ENCODE results near the gene MRPS6.

Gene MRPS6

DNA sequence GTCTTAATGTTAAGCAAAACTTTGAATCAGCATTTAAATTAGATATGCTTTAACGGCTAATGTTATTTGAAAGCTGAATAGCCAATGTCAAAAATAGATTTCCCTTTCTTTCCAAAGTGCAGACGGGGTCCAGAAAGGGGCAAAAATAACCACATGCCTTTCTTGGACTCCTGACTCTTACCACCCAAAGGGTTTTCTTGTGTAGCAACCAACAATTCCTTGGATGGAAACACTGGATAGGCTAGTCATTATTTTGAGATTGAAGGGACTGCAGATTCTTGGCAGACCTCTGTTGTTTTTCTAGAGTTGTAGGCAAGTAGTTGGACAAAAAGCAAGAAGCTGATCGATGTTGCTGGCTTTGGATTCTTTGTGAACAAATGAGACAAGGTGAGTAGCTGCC is 107.0 kb downstream of the MRPS6 start:
- DNase-seq (ENCODE audit: low read depth in 2 of 2) = no peak

- DNase-seq (ENCODE audit: low read depth in 2 of 2) = no peak
Measured at GRCh38 chr21:34180826-34181359, 107.5 kb downstream of the MRPS6 start.

- no peak for DNase-seq (ENCODE audit: low read depth in 2 of 2)
Measured at GRCh38 chr21:34181431-34182039, 108.2 kb downstream of the MRPS6 start.

DNA sequence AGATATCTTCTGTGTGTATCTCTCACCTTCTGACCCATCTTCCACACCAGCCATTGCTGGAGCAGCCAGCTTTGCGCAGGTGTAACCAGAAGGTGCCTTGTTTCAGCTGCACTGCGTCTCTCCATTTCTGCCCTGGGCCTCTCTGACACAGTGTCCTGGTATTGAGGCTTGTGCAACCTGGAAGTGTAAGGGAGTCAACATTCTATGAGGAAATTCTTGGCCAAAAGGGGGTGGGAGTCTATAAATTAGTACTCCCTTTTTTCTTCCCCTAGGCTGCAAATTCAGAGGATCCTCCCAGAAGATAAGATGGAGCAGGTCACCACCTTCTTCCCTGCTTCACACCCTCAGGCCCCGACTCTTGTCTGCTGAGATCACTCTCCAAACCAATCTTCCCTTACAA is 109.1 kb downstream of the MRPS6 start:
- DNase-seq (ENCODE audit: low read depth in 2 of 2) = no peak

DNA sequence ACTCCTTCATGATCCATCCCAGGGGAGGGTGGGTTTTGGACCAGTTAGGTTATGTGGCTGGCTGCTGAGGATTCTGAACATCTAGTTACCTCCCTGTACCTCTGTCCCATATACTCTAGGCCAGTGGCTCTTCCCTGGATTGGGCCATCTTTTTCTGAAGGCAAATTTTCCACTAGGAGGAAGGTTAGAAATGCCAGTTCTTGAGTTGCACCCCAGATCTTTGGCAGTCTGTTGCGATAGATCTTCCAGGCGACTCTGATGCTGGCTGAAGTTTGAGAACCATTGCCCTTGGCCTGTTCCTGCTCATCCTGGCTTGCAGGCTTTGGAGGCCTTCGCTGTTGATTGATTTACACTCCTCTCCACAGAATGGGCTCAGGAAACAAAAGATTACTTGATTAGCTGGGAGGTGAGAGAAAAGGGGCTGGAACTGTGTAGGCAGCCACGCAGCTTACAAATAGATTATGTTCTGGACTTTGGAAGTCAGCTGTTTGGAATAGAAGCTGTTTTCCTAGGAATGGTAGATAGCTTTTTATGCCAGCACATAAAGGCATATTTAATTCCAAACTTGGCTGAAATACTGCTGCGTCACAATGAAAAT is 110.1 kb downstream of the MRPS6 start:
- DNase-seq (ENCODE audit: low read depth in 2 of 2) = no peak

DNA sequence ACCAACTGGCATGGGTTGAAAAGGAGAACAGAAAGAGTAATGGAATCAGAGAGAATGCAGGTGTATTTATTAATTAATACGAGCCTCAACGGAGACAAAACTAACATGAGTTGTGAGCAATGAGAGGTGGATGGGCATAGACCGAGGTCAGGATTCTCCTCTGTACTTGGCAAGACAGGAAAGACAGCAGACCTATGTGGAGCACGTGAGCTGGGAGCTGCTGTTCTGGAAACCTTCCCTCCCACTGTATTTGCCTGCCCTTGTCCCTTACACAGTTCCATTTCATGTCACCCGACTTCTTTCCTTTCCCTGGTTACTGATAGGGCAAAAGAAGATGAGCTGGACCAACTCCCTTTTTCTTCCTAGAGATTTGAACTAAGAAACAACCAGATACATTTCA is 110.9 kb downstream of the MRPS6 start:
- DNase-seq (ENCODE audit: low read depth in 2 of 2) = no peak

DNA sequence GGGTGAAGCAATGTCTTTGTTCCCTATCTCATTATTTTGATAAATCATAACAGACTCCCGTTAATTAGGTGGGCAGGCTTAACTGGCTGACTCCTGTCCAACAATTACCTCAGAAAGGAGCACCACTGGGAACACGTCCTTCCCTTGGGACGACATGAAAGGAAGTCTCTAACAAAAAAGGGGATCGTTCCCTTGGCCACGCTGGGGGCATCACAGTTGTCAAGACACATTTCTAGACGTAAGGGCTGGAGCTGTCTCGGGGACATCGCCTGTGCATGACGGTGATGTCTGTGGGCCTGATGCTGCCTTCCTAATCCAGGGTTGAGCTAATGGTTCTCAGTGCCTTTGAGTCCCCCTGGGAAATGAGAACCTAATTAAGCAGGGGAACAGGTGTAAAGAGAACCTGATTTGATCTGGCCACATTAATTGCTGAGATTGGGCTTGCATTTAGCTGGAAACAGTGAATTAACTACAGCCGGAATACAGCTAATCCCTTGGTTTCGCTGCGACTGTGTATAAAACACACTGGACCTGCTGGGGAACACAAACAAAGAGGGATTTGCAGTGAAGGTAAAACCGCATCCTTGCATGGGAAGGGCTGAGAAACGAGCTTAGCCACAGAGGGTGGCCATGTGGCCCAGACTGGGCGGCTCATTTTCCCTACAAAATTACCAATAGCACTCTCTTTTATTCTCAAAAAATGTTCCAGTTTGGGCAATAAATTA is 111.8 kb downstream of the MRPS6 start:
- no peak for DNase-seq (ENCODE audit: low read depth in 2 of 2)

GRCh38 chr21:34186109-34186719 is 112.8 kb downstream of the MRPS6 start:
- DNase-seq (ENCODE audit: low read depth in 2 of 2) = no peak

DNA sequence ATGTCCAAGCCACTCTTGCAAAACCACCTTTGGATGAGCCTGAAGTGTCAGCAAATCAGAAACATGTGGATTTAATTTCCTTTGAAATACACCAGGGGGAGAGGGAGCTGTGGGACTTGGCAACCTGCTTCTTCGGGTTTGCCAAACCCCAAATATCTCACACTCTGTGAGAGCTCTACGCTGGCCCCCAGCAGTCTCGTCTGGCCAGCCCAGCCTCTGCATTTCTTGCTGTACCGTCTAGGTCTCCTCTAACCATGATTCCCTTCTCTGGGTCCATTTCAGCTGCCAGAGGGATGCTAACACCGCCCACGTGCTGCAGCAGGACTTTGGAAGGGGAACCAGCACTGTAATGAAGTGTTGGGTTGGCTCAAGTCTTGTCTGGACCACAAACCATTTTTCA is 114.6 kb downstream of the MRPS6 start:
- DNase-seq (ENCODE audit: low read depth in 2 of 2) = no peak

- no peak for DNase-seq (ENCODE audit: low read depth in 2 of 2)
Measured at GRCh38 chr21:34189506-34189905, 116.1 kb downstream of the MRPS6 start.

DNA sequence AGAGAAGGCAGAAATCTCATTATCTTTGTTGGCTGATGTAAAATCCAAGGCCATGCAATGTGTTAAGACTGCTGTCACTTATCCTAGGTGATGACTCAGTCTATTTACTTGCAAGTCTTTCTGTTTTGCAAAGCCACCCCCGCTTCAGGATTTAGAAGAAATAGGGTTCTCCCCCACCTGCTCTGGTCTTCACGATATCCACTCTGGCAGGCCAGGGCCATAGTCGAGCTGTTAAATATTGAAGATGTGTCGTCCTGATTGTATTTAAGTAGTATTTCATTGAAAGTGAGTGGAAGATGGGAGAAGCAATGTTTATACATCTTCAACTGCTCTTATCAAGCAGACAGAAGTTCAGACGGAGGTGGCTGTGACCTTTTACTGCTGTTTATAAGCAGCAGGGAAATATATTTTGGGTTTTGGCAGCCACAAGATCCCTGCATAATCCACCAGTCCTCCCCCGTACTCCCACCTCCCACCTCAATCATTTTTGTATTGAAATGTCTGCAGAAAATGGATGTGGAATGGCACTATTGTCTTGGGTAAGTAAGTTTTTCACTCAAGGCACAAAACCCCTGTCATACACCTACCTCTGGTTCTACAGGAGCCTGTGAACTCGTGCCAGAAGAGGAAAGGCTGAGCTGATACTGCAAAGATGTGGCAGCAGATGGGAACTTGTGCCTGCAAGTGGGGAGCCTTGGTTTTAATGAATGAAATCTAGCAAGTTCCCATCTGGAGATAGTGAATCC is 117.4 kb downstream of the MRPS6 start:
- DNase-seq (ENCODE audit: low read depth in 2 of 2) = no peak

DNA sequence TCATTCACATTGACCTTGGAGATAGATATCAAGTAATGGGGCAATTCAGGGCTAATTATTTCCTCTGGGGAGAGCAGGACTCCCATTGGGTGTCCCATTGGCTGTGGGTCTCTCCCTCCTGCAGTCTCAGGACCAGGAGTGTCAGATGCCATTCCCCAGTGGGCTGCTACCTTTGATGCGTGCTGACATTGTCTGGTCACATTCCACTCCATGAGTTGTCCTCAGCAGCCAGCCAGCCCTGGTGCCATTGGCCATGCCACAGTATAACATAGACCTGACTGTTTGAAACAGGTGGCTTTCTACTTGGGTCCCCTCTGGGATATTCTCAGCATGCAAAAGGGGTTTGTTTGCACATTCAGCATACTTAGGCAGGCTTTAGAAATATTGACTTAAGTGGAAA is 118.5 kb downstream of the MRPS6 start:
- DNase-seq (ENCODE audit: low read depth in 2 of 2) = no peak

Data from stimulated activated CD8-positive, alpha-beta memory T cell treated with anti-CD3 and anti-CD28 coated beads, Interleukin-7, amount 100 ng/mL, for 1 hour (primary cell).